Stimulated activated CD4-positive, alpha-beta T cell treated with anti-CD3 and anti-CD28 coated beads, TNF-alpha, amount 100 ng/mL, for 24 hours (primary cell): ENCODE data around the gene GPR25.

Experiments
- DNase-seq, 3 experiments: peaks; one replicate each; pipeline ENCODE4 v3.0.0-alpha.2; 2020; ENCODE audit warnings: low read depth in 3 of 3

Gene GPR25, protein sequence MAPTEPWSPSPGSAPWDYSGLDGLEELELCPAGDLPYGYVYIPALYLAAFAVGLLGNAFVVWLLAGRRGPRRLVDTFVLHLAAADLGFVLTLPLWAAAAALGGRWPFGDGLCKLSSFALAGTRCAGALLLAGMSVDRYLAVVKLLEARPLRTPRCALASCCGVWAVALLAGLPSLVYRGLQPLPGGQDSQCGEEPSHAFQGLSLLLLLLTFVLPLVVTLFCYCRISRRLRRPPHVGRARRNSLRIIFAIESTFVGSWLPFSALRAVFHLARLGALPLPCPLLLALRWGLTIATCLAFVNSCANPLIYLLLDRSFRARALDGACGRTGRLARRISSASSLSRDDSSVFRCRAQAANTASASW

DNA sequence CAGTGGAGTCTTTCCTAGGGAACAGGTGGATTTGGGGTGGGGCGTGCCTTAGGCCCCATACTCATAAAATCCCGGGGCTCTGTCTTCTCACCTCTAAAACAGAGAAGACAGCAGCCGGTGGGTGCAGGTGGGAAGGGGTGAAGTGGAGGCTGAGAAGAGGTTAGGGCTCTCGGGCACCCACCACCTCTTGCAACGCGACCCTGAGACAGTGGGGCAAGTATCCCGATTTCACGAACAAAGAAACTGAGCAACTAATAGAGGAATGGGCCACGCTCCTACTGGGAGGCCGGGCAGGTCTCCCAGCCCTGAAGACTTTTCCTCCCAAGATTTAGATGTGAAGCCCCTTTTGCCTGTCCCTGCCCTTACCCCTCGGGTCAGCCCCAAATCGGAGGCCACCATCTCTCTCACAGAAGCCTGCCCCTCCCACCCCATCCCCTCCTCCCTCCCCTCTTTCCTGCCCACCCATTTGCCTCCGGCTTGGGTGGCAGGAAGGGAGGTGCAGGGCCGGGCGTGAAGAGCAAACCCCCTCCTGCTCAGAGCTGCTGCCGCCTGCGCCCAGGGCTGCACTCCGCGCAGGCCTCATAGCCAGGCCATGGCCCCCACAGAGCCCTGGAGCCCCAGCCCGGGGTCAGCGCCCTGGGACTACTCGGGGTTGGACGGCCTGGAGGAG, at the start of gene GPR25:
GPR25 (plus strand) TSS at position 536 of the 670 bp plus-strand sequence; CDS start at position 593, 57 bp downstream.
- no peak for DNase-seq

GRCh38 chr1:200831091-200831490, 41.7 kb upstream of the GPR25 start:
- no peak for DNase-seq

DNA sequence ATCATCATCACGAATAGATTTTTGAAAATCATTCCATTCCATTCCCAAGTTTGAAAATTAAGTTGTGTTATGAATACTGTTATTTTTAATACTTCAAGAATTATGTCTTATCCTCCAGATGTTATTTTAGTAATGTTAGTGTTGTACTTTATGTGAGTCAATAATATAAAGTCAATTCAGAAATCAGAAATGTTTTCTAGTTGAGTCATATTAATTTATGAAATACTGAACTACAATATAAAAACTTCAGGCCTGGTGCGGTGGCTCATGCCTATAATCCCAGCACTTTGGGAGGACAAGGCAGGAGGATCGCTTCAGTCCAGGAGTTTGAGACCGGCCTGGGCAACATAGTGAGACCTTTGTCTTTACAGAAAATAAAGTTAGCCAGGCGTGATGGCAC, 38.4 kb upstream of the GPR25 start:
- DNase-seq = no peak

GRCh38 chr1:200836213-200836612, 36.6 kb upstream of the GPR25 start:
- no peak for DNase-seq

DNA sequence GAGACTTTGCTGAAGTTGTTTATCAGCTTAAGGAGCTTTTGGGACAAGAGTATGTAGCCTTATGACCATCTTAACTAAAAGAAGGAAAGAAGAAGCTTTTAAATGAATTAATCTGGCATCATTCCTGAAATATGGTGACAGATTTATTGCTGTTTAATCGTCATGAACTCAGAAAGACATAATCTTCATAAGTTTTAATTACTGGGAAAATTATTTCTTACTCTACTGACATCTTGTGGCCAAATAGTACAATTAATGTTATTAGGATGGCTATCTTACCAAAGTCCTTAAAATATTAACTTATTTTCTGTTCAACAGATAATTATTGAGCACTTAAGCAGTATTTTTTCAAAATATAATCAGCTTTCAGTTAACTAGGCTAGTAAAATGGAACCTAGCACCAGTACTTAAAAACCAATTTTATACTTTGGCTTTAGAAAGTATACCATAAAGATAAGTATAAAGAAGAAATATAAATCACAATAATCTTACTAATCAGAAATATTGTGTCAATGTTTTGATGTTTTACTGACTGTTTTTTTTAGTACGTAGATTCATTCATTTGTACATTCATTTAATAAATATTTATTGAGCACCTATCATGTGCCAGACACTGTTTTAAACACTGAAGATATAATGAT, 34.7 kb upstream of the GPR25 start:
- no peak for DNase-seq

DNA sequence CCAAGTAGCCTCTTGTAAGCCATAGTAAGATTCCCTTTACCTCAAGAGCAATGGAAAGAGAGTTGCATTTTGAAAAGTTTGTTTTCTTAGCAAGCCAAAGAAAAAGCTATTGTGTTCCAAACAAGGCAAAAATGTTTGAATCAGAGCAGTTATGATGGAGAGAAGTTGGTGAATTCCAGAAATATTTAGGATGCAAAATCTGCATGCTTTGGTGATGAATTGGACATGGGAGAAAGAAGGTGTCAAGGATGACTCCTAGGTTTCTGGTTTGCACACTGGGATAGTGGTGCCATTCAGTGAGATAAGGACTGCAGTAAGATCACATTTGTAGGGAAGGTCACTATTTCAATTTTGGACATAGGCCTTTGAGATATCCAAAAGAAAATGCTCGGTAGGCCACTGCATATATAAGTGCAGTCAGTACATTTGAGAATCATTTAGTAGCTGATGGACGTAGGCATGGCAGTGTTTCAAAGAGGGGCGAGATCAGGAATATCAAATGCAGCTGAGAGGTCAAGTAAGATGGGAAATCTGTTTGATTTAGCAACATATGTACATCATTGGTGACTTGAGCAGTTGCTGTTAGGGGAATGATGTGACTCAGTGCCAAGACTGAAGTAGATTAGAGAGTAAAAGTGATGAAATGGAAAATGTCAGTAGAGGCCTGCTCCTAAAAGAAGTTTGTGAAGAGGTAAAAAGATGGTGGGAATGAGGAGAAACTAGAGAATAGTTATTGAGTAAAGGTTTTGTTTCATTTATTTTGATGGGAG, 33.9 kb upstream of the GPR25 start:
- DNase-seq = no peak

GRCh38 chr1:200845360-200845759, 27.4 kb upstream of the GPR25 start:
- DNase-seq = no peak

GRCh38 chr1:200846398-200846797, 26.4 kb upstream of the GPR25 start:
- no peak for DNase-seq

- no peak for DNase-seq
Measured at GRCh38 chr1:200849430-200849829, 23.4 kb upstream of the GPR25 start.

DNA sequence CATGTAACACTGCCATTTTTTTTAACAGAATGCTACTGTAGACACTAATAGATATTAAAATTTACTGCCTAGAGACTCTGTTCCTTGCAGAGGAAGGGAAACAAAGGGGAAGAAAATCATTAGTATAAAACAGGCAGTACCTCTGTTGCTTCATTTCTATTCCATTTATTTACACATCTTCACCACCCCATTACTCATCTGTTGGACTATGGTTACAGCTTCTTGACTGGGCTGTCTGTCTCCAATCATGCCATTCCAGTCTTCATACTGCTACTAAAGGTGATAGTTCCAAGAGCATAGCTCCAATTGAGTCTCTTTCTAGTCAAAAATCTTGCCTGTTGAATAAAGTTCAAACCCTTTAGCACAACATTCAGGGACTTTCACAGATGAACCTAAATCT, 22.2 kb upstream of the GPR25 start:
- no peak for DNase-seq

- no peak for DNase-seq
Measured at GRCh38 chr1:200856716-200857357, 15.9 kb upstream of the GPR25 start.

DNA sequence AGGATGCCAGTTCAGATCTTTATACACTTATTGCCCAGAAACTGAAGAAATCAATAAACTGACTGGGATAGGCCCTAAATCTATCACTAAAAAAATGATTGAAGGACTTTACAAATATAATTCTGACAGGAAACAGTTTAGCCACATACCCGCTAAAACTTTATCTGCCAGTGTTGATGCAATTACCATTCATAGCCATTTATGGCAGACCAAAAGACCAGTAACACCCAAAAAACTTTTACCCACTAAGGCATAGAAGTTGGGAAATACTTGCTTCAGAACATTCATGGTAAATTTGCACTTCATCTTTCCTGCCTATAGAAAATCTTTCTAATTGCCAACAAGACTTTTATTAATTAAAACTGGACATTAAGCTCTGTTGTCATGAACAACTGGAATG, 15.0 kb upstream of the GPR25 start:
- no peak for DNase-seq

- DNase-seq = no peak
Measured at GRCh38 chr1:200861937-200862647, 10.7 kb upstream of the GPR25 start.

DNA sequence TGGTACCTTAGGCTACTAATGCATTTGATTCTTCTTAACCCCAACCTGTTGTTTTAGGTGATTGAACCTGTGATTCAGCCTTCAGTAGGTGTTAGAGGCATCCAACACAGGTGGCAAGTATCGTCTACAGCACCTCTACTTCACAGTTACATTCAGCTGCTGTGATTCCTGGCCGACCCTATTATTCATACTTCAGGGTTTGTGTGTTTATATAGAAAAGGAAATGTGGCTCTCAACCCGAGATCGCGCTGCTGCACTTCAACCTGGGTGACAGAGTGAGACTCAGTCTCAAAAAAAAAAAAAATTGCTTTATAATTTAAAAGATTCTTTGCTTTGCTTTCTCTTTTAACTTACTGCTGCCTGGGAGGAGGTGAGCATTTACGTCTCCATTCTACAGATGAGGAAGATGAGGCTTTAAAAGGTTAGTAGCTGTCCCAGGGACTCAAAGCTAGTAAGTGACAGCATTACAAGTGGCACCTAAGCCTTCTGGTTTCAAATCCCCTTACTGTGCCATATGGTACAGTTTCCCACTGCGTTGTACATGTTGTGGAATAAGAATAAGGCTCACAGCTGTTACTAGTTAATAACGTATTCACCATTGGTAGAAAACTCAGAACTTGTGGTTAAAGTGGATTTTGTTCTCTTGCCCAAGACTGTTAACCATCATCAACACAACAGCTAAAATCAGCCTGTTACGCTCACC, 9.9 kb upstream of the GPR25 start:
- DNase-seq = no peak

DNA sequence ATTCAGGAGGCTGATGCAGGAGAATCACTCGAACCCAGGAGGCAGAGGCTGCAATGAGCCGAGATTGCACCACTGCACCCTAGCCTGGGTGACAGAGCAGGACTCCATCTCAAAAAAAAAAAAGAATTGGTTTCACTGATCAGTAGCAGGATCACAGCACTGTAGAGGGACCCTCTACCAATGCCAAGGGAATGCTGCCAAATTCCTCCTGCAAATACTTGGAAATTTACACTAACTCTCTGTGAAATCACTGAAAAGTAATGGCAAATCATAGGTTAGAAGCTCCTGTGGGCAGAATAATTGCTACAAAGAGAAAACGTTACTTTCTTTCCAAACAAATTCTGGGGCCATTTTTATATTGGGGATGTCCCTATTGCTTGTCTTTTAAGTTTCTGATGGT, 6.7 kb upstream of the GPR25 start:
- no peak for DNase-seq

DNA sequence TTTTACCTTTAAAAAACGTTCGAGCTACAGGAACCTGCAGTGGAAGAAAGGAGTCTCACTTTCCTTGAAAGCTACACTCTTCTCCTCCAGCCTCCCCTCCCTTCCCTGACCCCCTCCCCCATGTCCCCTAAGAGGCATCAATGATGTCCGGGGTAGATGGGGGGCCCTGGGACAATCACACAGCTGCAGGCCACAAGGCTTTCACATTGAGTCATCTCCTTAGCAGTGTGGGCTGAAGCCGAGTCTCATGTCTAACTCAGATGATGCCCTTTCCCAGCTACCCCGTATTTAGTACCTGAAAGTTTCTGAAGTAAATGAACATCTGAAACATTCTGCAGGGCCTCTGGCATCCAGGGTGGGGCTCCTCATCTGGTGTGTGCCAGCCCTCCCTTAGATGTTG, 6.3 kb upstream of the GPR25 start:
- DNase-seq = peak in 1 of 3 experiments; percentile 70

- no peak for DNase-seq
Measured at GRCh38 chr1:200867018-200867811, 5.6 kb upstream of the GPR25 start.

DNA sequence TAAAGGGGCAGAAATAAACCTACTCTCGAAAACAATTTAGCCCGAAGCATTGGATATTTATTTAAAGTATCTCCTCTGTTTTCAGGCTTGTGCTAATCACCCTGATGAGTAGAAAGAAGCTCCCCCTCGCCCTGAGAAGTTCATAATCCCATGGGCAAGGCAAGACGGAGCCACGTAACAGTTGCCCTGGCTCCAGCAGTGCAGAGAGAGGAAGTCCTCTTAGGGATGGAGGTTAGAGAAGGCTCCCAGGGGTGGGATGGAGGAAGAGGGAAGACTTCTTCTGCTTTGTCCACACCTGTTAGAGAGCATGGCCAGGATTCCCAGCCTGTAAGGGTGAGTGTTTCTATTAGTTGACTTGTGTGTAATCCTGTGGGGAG, 3.4 kb upstream of the GPR25 start:
- DNase-seq = no peak

DNA sequence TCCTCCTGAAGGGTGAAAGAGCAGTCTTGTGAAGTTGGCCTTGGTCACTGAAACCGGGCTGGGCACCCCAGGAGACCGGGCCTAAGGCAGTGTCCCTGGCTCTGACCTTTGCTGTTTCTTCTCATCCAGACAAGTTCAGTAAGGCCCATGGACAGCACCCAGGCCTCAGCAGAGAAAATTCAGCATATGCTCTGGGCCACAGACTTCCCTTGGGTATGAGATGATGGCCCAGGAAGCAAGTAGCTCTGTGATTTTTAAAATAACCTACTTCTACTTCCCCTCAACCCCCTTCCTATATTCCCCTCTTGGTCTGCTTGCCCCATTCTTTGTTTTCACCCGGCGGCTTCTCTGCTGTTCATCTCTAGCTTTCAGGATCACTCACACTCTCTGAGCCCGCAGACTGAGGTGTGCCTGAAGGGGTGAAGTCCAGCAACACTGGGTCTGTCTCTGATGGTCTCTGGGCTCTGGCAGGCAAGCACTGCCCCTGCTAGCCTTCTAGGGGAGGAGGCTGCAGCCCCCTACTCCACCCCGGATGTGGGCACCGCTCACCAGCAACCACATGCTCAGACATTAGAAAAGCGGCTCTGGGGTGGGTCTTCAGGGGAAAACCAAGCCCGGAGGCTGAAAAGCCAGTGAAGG, 2.9 kb upstream of the GPR25 start:
- DNase-seq = no peak
